ENCODE results near the gene TCFL5. TPM values are rescaled to one million over a fixed set of nuclear protein-coding genes. Genes with fewer than 3 reads are reported as not detected.
A peak's percentile ranks its signal among the peaks of the same experiment; 100 is the strongest.

TCFL5 gene
- total RNA-seq (2014; rRNA removed; shearing (Covaris generic)) = 9.6 and 14.3 TPM in 2 replicates
- polyA plus RNA-seq (2015; cell fraction: cytosol; rRNA removed) = 13.9 and 16.3 TPM in 2 replicates
- polyA plus RNA-seq (2015; cell fraction: nucleus; rRNA removed) = 10.1 and 12.6 TPM in 2 replicates

DNA sequence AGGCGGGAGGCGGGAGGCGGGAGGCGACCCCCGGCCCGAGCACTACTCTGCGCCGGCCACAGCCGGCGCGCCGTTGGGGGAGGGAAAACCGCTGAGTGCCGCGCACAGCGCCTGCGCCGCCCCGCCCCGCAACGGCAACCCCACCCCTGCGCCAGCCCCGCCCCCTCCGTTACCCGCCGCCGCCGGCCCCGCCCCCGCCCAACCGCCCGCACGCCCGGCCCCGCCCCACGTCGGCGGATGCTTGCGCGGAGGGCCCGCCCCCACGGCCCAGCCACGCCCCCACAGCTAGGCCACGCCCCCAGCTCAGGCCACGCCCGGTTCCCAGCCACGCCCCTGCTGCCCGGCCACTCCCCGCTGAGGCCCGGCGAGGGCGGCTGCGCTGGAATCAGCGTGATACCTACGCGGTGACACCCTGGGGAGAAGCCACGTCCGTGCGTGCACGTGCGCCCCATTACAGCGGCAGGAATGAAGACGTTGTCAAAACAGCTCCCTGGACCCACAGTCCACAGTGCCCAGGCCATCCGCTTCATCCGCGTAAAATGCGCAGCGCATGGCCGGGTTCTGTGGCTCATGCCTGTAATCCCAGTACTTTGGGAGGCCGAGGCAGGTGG, at the start of gene TCFL5:
TCFL5 (minus strand) TSS at position 97 of the 611 bp plus-strand sequence. CDS start 152 bp downstream, outside the sequence.
- peak; percentile 53 for DNase-seq (ENCODE audit: low read depth)

DNA sequence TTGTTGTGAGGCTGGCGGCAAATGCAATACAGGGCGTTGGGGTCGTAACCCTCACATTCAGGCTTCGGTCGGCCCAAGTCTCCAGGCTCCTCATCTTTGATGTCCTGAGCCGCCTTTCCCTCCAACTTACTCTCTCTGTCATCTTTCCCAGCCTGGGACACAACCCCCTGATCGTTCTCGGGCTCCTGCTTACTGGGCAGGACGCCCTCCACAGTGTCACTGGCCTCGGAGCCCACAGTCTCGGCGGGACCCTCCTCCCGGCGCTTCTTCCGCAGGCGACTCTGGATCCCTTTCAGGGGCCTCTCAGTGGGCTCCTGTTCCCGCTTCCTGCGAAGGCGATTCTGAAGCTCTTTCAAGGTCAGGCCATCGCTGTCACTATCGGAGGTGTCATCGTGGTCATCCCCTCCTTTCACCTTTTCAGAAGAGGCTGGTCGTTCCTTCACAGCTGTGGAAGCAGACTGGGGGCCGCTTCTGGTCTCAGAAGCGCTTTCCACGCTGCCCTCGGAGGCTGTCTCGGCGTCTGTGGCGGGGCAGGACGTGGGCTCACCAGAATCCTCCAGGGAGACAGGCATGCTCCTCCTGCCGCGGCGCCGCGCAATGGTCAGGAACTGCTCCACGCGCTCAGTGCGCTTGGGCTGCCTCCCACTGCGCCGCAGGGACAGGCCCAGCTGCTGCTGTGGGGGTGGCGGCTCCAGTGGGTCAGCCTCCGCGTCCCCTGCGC, 49.3 kb upstream of the TCFL5 start:
- DNase-seq (ENCODE audit: low read depth) = no peak

DNA sequence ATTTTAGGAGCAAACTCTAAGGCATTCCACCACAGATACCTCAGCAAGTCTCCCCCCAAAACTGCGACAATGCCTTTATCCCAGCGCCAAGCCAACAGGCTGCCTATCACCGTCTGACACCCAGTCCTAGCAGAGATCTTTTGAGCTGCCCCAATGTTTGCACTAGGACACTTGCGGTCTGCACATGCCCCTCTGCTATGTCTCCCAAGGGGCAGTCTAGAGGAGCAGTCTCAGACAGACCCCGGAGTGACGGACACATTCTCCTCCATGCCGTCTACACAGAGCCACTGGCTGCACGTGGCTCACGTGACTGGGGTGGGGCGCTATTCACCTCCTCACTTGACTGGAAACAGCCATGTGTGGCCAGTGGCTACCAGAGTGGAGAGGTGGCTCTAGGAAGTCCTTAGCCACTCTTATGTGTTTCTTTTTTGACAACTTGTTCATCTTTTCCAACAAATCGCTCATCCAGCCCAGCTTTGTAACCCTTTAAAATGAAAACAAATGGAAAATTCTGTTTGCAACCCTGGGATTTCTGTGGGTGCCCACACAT, 48.7 kb upstream of the TCFL5 start:
- no peak for DNase-seq (ENCODE audit: low read depth)

DNA sequence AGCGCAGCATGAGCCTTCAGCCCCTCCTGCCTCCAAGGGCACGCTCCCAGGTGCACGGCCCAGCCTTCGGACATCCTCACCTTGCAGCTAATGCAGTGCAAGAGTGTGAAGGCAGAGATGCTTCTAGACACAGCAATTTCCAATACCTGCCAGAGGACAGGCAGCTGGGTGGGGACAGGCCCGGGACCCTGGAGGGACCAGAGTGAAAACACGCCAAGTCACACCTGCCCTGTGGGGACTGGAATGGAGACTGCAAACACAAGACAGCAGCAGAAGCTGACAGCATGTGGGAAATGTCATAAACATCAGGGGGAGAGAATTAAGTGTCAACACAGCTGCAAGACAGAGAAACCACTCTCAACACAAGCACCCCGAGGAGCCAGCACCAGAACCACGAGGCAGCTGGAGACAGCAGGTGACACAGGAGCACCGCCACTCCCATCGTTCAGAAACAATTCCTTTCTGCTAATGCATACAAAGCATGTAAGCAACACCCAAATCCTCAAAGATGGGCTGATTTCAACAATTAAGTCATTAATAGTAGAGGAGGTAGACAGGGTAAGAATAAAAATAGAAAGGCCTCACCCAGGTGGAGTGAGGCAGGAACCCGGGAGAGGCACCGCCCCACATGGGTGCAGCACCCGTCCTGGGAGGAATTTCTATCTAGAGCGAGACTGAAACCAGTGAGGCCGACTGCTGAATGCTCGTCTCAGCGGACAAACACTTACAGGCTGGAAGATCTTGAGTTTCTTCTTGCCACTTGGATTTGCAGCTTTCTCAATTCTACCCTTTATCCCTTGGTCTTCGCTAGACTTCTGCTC, 47.6 kb upstream of the TCFL5 start:
- no peak for DNase-seq (ENCODE audit: low read depth)

DNA sequence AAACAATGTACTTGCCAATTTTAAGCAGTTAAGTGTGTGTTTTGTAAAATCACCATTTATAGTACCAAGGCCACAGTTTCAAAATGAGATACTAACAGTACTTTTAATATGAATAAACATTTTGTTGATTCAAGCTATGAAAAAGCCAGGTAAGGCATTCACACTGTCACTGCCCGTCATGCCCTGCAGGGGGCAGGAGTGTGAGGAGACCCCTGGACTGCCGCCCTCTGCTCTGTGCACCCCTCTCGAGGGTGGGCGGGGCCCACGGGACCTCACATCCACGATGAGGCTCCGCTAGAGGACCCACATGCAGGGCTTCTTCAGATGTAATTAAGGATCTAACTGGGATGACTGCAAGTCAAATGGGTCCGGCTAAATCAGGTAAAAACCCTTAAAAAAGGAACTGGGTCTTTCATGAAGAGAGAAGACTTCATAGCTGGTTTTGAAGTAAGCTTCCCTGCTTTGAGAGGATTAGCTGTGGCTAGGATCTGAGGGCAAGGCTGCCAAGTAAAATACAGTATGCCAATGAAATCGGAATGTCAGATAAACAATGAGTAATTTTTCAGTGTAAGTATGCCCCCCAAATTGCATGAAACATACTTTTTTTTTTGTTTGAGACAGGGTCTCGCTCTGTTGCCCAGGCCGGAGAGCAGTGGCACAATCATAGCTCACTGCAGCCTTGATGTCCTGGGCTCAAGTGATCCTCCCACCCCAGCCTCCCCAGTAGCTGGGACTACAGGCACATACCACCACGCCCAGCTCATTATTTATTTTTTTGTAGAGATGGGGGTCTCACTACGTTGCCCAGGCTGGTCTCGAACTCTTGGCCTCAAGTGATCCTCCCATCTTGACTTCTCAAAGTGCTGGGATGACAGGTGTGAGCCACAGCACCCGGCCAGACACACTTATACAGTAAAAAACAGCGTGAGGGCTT, 46.0 kb upstream of the TCFL5 start:
- DNase-seq (ENCODE audit: low read depth) = no peak

DNA sequence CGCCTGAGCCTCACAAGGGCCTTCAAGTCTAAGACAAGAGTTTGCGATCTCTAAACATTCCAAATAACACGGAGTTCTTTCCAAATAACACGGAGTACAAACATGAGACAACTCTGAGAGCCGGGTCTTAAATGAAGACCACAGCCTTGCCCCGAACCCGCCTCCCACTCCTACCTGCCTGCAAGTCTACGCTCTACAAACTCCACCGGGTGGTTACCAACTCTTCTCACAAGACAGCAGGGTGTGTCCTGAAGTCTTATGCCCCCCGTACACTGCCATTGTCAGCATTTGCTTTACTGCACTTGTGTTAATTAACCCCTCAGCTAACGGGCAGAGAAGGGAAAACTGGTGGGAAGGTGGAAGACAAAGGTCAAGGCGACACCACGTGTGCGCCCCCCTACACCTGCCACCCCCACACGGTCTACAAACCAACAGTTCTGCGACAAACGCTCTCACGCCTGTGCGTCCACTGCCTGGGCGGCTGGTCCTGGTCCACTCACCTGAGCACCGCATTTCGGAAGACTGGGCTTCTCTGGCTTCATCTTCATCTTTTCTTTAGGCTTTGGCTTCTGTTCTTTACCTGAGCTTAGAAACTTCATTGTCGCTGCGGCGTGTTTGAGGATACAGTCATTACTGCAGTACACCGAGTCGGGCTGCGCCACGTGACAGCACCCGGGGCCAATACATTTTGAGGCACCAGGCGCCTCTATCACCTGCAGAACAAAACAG, 45.2 kb upstream of the TCFL5 start:
- DNase-seq (ENCODE audit: low read depth) = no peak

DNA sequence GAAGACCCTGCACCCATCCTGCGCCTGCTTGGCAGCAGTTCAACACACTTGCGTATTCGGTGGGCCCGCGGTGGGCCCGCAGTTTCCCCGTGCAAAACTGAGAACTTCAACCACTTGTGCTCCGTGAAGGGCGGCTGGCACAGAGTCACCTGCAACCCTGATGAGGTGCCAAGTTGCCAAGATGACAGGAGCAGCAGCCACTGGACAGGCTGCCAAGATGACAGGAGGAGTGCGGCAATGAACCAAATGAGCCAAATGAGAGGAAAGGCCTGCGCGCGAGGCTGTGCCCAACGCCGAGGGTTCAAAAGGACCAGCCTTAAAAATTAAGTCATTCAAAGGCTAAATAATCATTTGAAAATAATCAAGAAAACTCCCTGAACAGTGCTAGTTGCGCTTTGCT, 44.6 kb upstream of the TCFL5 start:
- no peak for DNase-seq (ENCODE audit: low read depth)

DNA sequence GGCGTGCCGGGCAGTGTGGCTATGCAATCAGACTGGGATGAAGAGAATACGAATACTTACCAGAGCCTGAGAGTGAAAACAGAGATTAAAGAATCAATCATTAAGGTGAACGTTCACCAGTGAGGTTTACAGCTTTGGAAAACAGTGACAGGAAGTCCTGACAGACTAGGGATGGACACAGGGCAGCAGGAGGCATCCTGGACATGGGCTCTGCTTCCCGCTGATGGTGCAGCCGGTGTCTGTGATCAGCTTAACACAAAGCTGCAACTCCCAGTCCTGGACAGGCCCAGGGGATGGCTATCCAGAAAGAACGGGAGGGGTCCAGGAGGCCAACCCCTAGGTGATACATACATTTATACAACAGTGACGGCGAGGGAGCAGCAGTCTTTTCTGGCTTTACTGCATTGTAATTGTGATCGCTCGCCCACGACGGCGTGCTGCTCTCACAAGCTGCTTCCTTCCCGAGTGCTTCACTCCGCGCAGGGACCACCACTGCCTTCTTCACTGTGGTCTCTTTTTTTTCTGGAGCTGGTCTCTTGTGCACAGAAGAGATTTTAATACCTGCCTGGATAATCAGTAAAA, 44.0 kb upstream of the TCFL5 start:
- DNase-seq (ENCODE audit: low read depth) = no peak

DNA sequence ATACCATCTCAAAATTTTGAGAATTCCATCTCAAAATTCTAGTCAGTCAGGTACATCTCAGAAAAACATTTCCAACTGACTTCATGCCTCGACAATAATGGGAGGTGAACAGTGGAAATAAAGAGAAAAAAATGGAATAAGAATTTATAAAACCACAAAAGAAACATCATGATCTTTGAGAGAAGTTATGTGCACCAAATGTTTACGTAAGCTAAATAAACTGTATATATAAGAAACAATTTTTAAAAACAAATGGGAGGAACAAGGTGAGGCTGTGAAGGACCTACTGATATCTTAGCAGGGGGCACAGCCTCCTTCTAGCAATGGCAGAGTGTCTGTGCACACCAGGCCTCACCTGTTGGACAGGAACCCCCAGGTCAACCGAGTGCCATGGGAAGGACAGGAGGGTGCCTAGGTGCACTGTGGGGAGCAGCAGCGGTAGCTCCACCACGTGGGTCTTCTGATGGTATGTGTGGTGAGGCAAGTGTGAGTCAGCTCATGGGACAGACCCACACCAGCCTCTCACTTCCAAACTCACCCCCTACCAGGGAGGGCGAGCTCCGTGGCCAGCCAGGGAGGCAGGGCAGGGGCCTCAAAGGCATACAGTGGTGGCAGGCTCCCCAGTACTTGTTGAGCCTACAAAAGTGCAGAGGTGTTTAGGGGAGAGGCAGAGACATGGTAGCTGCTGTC, 41.4 kb upstream of the TCFL5 start:
- peak; percentile 70 for DNase-seq (ENCODE audit: low read depth)

DNA sequence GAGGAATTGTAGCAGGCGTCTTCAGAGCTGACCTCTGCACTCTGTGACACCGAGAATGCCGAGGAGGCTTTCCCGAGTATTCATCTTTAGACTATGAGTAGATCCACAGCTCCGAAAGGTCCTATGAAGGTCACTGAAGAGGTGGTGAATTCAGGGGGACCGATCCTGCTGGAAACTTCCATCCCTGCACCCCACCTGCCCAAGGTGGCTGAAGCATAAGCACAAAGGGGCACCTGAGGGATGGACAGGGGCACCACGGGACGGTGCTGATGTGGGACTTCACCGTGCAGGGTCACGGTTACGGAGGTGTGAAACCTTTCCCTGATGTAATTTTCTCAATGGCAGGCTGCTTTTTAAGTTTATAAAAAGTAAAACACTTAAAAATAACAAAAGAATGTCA, 40.3 kb upstream of the TCFL5 start:
- no peak for DNase-seq (ENCODE audit: low read depth)

DNA sequence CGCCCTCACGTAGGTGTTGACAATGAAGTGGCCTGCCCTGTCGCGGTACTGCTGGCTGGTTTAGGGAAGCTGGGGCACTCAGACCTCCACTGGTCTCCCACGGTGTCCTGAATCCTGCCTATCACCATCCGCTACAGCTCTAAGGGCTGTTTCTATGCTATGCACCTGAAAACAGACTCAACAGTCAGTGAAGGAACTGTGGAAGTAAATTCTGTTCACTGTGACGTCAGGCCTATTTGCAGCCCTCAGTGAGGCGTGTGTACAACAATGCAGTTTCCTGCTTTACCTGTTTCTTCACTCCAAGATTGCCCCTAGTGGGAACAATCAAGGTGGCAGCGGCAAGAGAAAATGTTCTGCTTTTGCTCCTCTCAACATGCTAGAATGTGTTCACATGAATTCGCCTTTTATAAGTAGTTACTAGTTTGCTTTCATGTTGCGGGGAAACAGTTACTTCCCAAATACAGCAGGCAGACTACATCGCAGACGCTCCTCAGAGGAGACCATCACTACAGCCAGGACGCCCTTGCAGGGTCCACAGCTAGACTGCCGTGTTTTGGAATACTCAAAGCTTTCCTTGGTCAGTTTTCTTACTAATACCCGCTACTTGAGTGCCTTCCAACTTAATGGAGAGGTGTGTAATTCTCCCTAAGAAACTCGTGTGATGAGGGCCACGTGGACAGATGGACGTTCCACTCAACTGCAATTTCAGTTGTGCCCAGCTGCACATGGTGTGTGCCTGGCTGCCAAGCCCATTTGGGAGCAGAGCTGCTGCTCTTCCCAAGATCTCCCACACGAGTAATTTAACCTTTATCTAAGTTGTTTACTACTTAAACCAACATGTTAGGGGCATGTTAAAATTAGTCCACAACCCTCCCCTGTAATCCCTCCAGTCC, 39.3 kb upstream of the TCFL5 start:
- DNase-seq (ENCODE audit: low read depth) = no peak

DNA sequence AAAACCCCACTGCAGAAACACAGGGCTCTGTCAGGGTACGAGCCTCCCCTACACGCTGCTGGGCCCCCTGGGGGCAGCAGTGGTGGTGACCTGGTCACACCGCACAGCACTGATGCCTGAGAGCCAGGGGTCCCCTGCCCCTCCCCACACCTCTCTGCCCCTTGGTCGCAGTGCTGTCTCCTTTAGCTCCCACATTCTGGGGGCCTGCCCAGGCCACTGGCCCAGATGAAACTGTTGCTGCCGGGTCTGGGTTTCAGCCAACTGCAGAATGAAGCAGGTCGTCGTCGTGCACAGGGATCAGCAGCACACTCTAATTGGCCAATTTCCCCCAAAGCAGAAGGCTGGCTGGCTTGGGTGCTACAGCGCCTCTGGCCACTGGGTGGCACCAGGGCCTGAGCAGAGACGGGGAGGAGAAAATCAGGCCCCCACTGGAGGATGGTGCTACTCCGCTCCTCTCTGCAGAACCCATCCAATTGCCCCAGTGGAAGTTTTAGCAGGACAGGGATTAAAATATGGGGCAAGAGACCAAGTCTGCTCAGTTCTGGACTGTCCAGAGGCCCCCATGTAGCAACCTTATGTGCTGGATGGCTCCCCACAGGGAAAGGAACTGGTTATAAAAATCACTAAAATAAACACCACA, 38.5 kb upstream of the TCFL5 start:
- DNase-seq (ENCODE audit: low read depth) = peak; percentile 56

DNA sequence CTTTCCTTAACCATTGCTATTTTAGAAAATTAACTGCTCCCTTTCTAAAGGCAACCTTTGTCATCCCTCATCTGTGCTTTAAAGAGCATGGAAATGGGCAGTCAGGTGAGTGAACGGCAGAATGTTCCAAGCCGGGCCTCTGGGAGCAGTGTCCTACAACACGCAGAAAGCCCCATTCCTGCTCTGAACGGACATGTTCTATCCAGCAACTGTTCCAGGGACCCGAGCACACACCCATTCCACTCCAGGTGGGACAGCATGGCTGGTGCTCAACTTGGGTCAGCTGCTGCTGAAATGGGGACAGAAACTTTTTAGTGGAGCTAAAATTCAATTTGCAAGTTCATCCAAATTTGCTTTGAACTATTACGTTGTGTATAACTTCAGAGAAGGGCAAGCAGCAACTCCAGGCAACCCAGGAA, 38.0 kb upstream of the TCFL5 start:
- DNase-seq (ENCODE audit: low read depth) = no peak

DNA sequence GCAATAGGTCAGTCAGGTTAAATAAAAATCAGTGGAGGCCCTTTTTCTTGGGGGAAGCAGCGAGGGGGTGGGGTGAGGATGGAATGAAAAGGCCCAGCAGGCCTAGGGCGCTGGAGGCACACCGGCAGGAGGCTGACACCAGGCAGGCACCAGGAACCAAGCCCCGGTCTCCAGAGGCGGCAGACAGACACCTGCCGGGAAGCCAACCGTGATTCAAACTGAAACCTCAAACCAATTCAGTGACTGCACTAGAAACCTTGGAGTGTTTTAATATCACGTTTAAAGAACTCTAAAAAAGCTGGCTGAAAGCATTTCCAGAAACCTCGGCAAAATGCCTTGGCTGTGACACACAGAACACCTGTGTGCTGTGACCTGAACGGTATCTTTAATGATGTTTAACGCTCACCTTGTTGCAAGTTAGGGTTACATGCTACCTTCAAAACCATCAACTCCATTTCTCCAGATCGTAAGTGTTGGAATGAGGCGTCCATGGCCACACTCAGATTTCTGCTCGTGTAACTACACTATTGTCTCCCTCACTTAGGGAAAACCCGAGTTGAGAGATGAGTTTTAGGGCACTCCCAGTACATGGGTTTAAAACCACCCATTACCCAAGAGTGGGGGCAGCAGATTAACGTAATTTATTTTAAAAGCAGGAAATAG, 37.5 kb upstream of the TCFL5 start:
- DNase-seq (ENCODE audit: low read depth) = no peak

DNA sequence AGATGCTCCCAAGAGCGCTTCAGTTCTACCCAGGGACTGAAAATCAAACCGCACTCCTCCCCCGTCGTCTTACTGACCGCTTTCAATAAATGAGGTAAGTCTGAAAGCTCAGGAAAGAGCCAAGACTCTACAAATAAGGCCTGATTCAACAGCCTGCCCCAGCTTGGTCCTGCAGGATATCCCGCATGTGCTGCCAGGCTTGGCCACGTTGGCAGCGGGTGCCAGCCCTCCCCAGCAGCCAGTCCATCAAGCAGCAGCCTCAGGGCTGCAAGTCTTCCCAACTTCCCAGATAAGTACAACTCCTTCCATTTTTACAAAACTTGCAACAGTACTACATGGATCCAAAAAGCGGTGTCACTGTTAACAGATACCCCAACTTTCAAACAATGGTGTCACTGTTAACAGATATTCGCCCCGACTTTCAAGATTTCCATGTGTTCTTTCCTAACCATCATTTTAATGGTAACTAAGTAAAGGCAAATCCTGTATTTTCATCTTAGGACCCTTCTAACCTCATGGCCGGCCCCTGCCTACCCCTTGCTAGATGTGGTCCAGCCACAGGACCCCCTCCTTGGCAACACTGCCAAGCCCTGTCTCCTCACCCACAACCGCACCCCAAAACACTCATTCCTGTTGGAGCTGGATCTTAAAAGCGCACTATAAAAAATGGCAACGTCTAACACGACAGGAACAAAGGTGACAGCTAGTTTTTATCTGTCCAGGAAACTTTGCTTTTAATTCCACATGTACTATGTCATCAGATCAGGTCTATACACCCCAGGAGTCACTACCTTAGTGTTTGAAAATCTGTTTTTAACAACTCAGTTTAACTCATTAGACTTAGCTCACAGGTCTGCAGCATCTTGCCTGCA, 36.7 kb upstream of the TCFL5 start:
- DNase-seq (ENCODE audit: low read depth) = no peak

DNA sequence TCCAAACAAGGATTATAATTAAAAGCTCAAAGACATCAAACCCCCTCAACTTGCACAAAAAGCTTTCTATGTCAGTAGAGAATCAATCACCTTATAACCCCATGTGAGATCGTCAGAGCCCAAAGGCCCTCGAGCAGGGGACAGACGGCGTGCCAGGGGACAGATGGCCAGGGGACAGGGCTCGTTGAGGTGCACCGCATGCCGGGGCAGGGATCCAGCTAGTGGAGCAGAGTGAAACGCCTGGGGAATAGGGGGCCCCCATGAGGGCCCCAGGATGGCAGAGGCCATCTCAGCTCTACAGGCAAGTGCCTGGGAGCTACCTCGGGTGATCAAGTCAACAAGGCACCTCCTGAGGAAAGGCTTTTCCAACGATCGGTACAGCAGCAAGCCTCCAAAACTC, 36.0 kb upstream of the TCFL5 start:
- DNase-seq (ENCODE audit: low read depth) = no peak
